OCI-LY1 (cell line): ENCODE results near the gene CHAD.

Experiments
- H2AFZ ChIP-seq: fragments of 200-600 bp; sonication (generic), shearing (Covaris generic); 2 replicates; pipeline ENCODE4 v1.6.0; 2014; ENCODE audit warnings: antibody characterized with exemption, mild to moderate bottlenecking, low read length
- H3F3A ChIP-seq: fragments of 200-600 bp; sonication (generic), shearing (Covaris generic); 2 replicates; pipeline ENCODE4 v1.6.0; 2014; ENCODE audit warnings: mild to moderate bottlenecking, antibody characterized with exemption, low read length, moderate library complexity; ENCODE audit not compliant: insufficient read depth
- H3K27ac ChIP-seq: fragments of 200-600 bp; sonication (generic); 2 replicates; pipeline ENCODE4 v1.5.1; 2014; ENCODE audit warnings: low read length, mixed run types, mild to moderate bottlenecking, low read depth; ENCODE audit not compliant: poor library complexity, severe bottlenecking
- H3K27me3 ChIP-seq: fragments of 200-600 bp; sonication (generic); 2 replicates; pipeline ENCODE4 v1.6.0; 2014; ENCODE audit warnings: antibody characterized with exemption, mild to moderate bottlenecking, low read length, moderate library complexity; ENCODE audit not compliant: insufficient read depth
- H3K36me3 ChIP-seq: fragments of 200-600 bp; sonication (generic); 2 replicates; pipeline ENCODE4 v1.6.1; 2014; ENCODE audit warnings: mild to moderate bottlenecking, antibody characterized with exemption, low read length, moderate library complexity, mixed read lengths; ENCODE audit not compliant: insufficient read depth
- H3K4me1 ChIP-seq: fragments of 200-600 bp; sonication (generic); 2 replicates; pipeline ENCODE4 v1.5.1; 2014; ENCODE audit warnings: mild to moderate bottlenecking, low read length, moderate library complexity; ENCODE audit not compliant: insufficient read depth, severe bottlenecking
- H3K4me2 ChIP-seq: fragments of 200-600 bp; sonication (generic), shearing (Covaris generic); 2 replicates; pipeline ENCODE4 v1.6.1; 2014; ENCODE audit warnings: low read length
- H3K4me3 ChIP-seq: fragments of 200-600 bp; sonication (generic); 2 replicates; pipeline ENCODE4 v1.5.1; 2014; ENCODE audit warnings: low read length, low read depth, mild to moderate bottlenecking, mixed read lengths; ENCODE audit not compliant: poor library complexity, severe bottlenecking
- H3K79me2 ChIP-seq: fragments of 200-600 bp; shearing (Covaris generic); 2 replicates; pipeline ENCODE4 v1.6.1; 2016; ENCODE audit warnings: mixed run types, low read length, mixed read lengths; ENCODE audit not compliant: insufficient read depth
- H3K9ac ChIP-seq: fragments of 200-600 bp; sonication (generic), shearing (Covaris generic); 2 replicates; pipeline ENCODE4 v1.6.1; 2014; ENCODE audit warnings: mild to moderate bottlenecking, low read length, mixed read lengths
- H3K9me2 ChIP-seq: fragments of 200-600 bp; sonication (generic), shearing (Covaris generic); 2 replicates; pipeline ENCODE4 v1.6.1; 2014; ENCODE audit warnings: low read depth, mild to moderate bottlenecking, low read length, mixed read lengths
- H3K9me3 ChIP-seq: fragments of 200-600 bp; shearing (Covaris generic); 2 replicates; pipeline ENCODE4 v1.6.1; 2014; ENCODE audit warnings: low read length, mixed read lengths
- H4K20me1 ChIP-seq: fragments of 200-600 bp; sonication (generic), shearing (Covaris generic); 2 replicates; pipeline ENCODE4 v1.6.0; 2016; ENCODE audit warnings: mild to moderate bottlenecking, low read length; ENCODE audit not compliant: insufficient read depth
- EZH2 ChIP-seq: fragments of 200-600 bp; sonication (generic), shearing (Covaris generic); IDR thresholded peaks from 2 replicates; pipeline ENCODE4 v1.8.0; 2017; ENCODE audit warnings: borderline replicate concordance, mixed run types, mild to moderate bottlenecking, antibody characterized with exemption, low read length, moderate library complexity, mixed read lengths
- TF ChIP-seq, protein P1 (sequence below): fragments of 200-600 bp; sonication (generic), shearing (Covaris generic); IDR thresholded peaks from 2 replicates; pipeline ENCODE4 v1.5.1; 2017; ENCODE audit warnings: mild to moderate bottlenecking, antibody characterized with exemption, low read length, moderate library complexity, mixed read lengths

Gene CHAD

DNA sequence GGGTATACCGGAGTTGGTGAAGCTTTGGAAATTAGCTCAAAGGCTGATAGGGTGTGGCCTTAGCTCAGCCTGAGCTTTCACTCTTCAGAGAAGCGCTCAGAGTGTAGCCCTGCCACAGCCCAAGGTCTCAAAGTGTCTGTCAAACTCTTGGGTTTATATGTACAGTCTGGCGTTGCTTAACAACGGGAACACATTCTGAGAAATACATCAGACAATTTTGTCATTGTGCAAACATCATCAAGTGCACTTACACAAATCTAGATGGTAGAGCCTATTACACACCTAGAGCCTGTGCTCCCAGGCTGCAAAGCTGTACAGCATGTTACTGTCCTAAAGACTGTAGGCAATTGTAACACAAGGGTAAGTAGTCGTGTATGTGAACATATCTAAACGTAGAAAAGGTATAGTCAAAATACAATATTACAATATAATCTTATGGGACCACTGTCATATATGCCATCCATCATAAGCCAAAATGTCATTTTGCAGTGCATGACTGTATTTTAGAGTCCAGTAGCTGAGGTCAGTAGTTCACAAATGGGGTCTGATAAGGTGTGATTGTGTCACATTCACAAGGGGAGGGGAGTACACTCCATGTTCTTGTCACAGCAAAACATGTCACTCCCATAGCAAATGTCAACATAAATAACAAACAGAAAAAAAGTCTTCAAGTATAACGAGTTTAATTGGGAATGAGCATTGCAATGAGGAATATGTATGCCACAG, 20.6 kb downstream of the CHAD start:
- H3K27me3 ChIP-seq, result no peaks in the 10 kb centered on the region
- TF ChIP-seq, protein P1, sequence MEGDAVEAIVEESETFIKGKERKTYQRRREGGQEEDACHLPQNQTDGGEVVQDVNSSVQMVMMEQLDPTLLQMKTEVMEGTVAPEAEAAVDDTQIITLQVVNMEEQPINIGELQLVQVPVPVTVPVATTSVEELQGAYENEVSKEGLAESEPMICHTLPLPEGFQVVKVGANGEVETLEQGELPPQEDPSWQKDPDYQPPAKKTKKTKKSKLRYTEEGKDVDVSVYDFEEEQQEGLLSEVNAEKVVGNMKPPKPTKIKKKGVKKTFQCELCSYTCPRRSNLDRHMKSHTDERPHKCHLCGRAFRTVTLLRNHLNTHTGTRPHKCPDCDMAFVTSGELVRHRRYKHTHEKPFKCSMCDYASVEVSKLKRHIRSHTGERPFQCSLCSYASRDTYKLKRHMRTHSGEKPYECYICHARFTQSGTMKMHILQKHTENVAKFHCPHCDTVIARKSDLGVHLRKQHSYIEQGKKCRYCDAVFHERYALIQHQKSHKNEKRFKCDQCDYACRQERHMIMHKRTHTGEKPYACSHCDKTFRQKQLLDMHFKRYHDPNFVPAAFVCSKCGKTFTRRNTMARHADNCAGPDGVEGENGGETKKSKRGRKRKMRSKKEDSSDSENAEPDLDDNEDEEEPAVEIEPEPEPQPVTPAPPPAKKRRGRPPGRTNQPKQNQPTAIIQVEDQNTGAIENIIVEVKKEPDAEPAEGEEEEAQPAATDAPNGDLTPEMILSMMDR, result no peak
- TF ChIP-seq EZH2, result no peak
- no peak overlapping the region for H3K4me3 ChIP-seq
- no peaks in the 10 kb centered on the region for H3K36me3 ChIP-seq
- no peaks in the 10 kb centered on the region for H4K20me1 ChIP-seq
- no peaks in the 10 kb centered on the region for H3K9me2 ChIP-seq
- H2AFZ ChIP-seq, result no peak overlapping the region
- no peaks in the 10 kb centered on the region for H3K9me3 ChIP-seq
- H3K79me2 ChIP-seq, result no peaks in the 10 kb centered on the region
- H3F3A ChIP-seq, result no peaks in the 10 kb centered on the region
- no peak overlapping the region for H3K9ac ChIP-seq
- no peak overlapping the region for H3K4me2 ChIP-seq
- H3K4me1 ChIP-seq, result no peaks in the 10 kb centered on the region
- no peak overlapping the region for H3K27ac ChIP-seq

DNA sequence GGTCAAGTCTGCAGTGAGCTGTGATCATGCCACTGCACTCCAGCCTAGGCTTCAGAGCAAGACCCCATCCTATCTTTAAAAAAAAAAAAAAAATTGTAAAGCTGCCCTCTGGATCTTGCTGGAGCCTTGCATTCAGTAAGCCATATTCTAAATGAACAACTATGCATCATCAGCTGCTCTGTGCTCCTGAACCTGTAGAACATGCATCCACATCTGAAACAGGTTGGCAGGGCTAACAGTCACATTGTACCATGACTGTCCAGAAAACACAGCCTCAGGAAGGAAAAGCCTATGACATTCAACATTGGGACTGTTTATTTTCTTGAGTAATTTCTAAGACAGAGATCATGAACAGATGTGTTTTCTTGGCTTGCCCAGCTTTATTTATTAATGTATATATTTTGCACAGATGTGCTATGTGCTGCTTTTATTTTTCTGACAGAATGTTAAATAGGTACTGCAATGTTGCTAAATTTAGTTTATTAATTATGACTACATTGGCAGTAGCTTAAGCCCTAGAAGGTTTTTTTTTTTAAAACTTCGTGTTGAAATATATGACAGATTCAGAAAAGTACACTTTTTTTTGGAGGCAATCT, 22.9 kb downstream of the CHAD start:
- H3K4me2 ChIP-seq, result no peak overlapping the region
- TF ChIP-seq, protein P1, result no peak
- no peak for TF ChIP-seq EZH2
- H3K4me1 ChIP-seq, result no peaks in the 10 kb centered on the region
- no peak overlapping the region for H3K9ac ChIP-seq
- no peaks in the 10 kb centered on the region for H3K27me3 ChIP-seq
- no peaks in the 10 kb centered on the region for H3K79me2 ChIP-seq
- H2AFZ ChIP-seq, result no peak overlapping the region
- H3K9me3 ChIP-seq, result no peaks in the 10 kb centered on the region
- H3F3A ChIP-seq, result no peaks in the 10 kb centered on the region
- H3K4me3 ChIP-seq, result no peak overlapping the region
- no peaks in the 10 kb centered on the region for H4K20me1 ChIP-seq
- H3K27ac ChIP-seq, result no peak overlapping the region
- H3K36me3 ChIP-seq, result no peaks in the 10 kb centered on the region
- H3K9me2 ChIP-seq, result no peaks in the 10 kb centered on the region

DNA sequence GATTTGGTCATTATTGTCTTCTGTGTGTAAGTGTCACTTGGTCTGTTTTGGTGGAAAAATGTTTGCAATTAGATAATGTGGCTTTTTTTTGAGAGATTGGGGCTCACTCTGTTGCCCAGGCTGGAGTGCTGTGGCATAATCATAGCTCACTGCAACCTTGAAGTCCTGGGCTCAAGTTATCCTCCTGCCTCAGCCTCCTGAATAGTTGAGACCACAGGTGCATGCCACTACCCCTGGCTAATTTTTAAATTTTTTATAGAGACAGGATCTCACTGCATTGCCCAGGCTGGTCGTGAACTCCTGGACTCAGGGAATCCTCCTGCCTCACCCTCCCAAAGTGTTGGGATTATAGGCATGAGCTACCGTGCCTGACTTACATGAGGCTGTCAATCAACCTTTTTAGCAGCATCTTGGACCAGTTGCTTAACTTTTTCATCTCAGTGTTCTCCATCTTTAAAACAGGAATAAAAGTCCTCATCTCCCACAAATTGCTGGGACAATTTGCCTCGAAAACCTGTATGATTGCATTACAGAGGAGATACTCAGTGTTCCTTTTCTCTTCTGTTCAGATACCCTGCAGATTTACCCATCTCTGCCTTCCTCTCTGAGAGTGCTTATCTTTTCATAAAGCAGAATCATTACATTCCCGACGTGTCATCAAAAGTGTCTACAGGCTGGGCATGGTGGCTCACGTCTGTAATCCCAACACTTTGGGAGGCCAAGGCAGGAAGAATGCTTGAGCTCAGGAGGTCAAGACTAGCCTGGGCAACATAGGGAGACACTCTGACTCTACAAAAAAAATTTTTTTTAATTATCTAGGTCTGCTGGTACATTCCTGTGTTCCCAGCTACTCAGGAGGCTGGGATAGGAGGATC, 23.6 kb downstream of the CHAD start:
- Histone ChIP-seq H3K27ac (no peak overlapping the region), H2AFZ (no peak overlapping the region), H3K36me3 (no peaks in the 10 kb centered on the region), H3K9me2 (no peaks in the 10 kb centered on the region), H3K4me1 (no peaks in the 10 kb centered on the region), H3F3A (no peaks in the 10 kb centered on the region), H3K27me3 (no peaks in the 10 kb centered on the region), H3K4me3 (no peak overlapping the region), H3K79me2 (no peaks in the 10 kb centered on the region), H3K9ac (no peak overlapping the region), H3K9me3 (no peaks in the 10 kb centered on the region), H3K4me2 (no peak overlapping the region), H4K20me1 (no peaks in the 10 kb centered on the region)
- TF ChIP-seq EZH2, result no peak
- TF ChIP-seq, protein P1, result no peak
